ENCODE measurements around the gene VWA5B1. TPM values are rescaled to one million over a fixed set of nuclear protein-coding genes. Genes with fewer than 3 reads are reported as not detected.

Gene VWA5B1
- total RNA-seq, 1 donor from 2014 or later = not detected

GRCh38 chr1:20375563-20375962, 84.9 kb downstream of the VWA5B1 start:
- H3K9me3 ChIP-seq = no peaks in the 10 kb centered on the region
- H3K4me1 ChIP-seq = no peaks in the 10 kb centered on the region
- no peaks in the 10 kb centered on the region for H3K27me3 ChIP-seq
- H3K36me3 ChIP-seq = no peaks in the 10 kb centered on the region
- no peak for TF ChIP-seq POLR2A (IDR thresholded peaks at IDR 0.05)
- no peak for TF ChIP-seq CTCF (IDR thresholded peaks at IDR 0.05)
- TF ChIP-seq POLR2AphosphoS5 (IDR thresholded peaks at IDR 0.05; ENCODE audit: insufficient read depth in 1 of 2, low read depth in 1 of 2) = no peak
- intact Hi-C loops (cut with DNase I) = no loop called here
- H3K4me3 ChIP-seq = no peak overlapping the region
- no peak for DNase-seq (ENCODE audit: extremely low spot score in 2 of 2)
- H3K27ac ChIP-seq = no peak overlapping the region

GRCh38 chr1:20376171-20376570, 85.5 kb downstream of the VWA5B1 start:
- no peaks in the 10 kb centered on the region for H3K9me3 ChIP-seq
- no peaks in the 10 kb centered on the region for H3K36me3 ChIP-seq
- no peak for TF ChIP-seq POLR2A (IDR thresholded peaks at IDR 0.05)
- no peak for TF ChIP-seq CTCF (IDR thresholded peaks at IDR 0.05)
- no peak for TF ChIP-seq POLR2AphosphoS5 (IDR thresholded peaks at IDR 0.05; ENCODE audit: insufficient read depth in 1 of 2, low read depth in 1 of 2)
- intact Hi-C loops (cut with DNase I) = no loop called here
- H3K4me3 ChIP-seq = no peak overlapping the region
- DNase-seq (ENCODE audit: extremely low spot score in 2 of 2) = no peak
- H3K4me1 ChIP-seq = no peaks in the 10 kb centered on the region
- no peaks in the 10 kb centered on the region for H3K27me3 ChIP-seq
- H3K27ac ChIP-seq = no peak overlapping the region

- Histone ChIP-seq H3K36me3 (no peaks in the 10 kb centered on the region), H3K4me3 (no peak overlapping the region), H3K27me3 (no peaks in the 10 kb centered on the region), H3K27ac (no peak overlapping the region), H3K4me1 (no peaks in the 10 kb centered on the region), H3K9me3 (no peaks in the 10 kb centered on the region)
- no peak for DNase-seq (ENCODE audit: extremely low spot score in 2 of 2)
- intact Hi-C loops (cut with DNase I) = no loop called here
- peak in 2 of 3 experiments; percentile 35 to 58 for TF ChIP-seq CTCF (IDR thresholded peaks at IDR 0.05)
- no peak for TF ChIP-seq POLR2AphosphoS5 (IDR thresholded peaks at IDR 0.05; ENCODE audit: insufficient read depth in 1 of 2, low read depth in 1 of 2)
- no peak for TF ChIP-seq POLR2A (IDR thresholded peaks at IDR 0.05)
Measured at GRCh38 chr1:20376880-20377494, 86.3 kb downstream of the VWA5B1 start.

GRCh38 chr1:20377516-20378270, 87.0 kb downstream of the VWA5B1 start:
- TF ChIP-seq POLR2A (IDR thresholded peaks at IDR 0.05) = no peak
- no peak for TF ChIP-seq CTCF (IDR thresholded peaks at IDR 0.05)
- TF ChIP-seq POLR2AphosphoS5 (IDR thresholded peaks at IDR 0.05; ENCODE audit: insufficient read depth in 1 of 2, low read depth in 1 of 2) = no peak
- H3K27me3 ChIP-seq = no peaks in the 10 kb centered on the region
- no peak overlapping the region for H3K4me3 ChIP-seq
- no peaks in the 10 kb centered on the region for H3K36me3 ChIP-seq
- intact Hi-C loops (cut with DNase I) = no loop called here
- no peak for DNase-seq (ENCODE audit: extremely low spot score in 2 of 2)
- no peak overlapping the region for H3K27ac ChIP-seq
- H3K9me3 ChIP-seq = no peaks in the 10 kb centered on the region
- H3K4me1 ChIP-seq = no peaks in the 10 kb centered on the region

GRCh38 chr1:20379075-20379474, 88.4 kb downstream of the VWA5B1 start:
- intact Hi-C loops (cut with DNase I) = no loop called here
- no peak for TF ChIP-seq POLR2AphosphoS5 (IDR thresholded peaks at IDR 0.05; ENCODE audit: insufficient read depth in 1 of 2, low read depth in 1 of 2)
- no peak for TF ChIP-seq POLR2A (IDR thresholded peaks at IDR 0.05)
- no peak for TF ChIP-seq CTCF (IDR thresholded peaks at IDR 0.05)
- no peak overlapping the region for H3K4me3 ChIP-seq

More at GRCh38 chr1:20379075-20379474, 88.4 kb downstream of the VWA5B1 start:
- H3K9me3 ChIP-seq = no peaks in the 10 kb centered on the region
- no peak overlapping the region for H3K27ac ChIP-seq
- DNase-seq (ENCODE audit: extremely low spot score in 2 of 2) = no peak
- no peaks in the 10 kb centered on the region for H3K36me3 ChIP-seq
- H3K4me1 ChIP-seq = no peaks in the 10 kb centered on the region
- H3K27me3 ChIP-seq = no peaks in the 10 kb centered on the region

Measured in vagina (tissue), 2 donors.